OCI-LY3 (cell line): Measurements from ENCODE around the gene MAX.

Experiments
- H2AFZ ChIP-seq: fragments of 200-600, 300-600 bp; shearing (Covaris generic); 2 replicates; pipeline ENCODE4 v1.6.0; 2014; ENCODE audit warnings: antibody characterized with exemption, low read depth, low read length
- H3K27ac ChIP-seq: fragments of 200-600, 300-600 bp; sonication (generic); 2 replicates; pipeline ENCODE4 v1.5.1; 2014; ENCODE audit warnings: mild to moderate bottlenecking, low read length, moderate library complexity, mixed read lengths
- H3K27me3 ChIP-seq: fragments of 200-600, 300-600 bp; sonication (generic); 2 replicates; pipeline ENCODE4 v1.6.1; 2014; ENCODE audit warnings: low read depth, low read length, mixed read lengths
- H3K36me3 ChIP-seq: fragments of 200-600, 300-600 bp; sonication (generic); replicated peaks from 2 replicates; pipeline ENCODE3; 2014; ENCODE audit warnings: low read depth, low read length, mixed read lengths
- H3K4me1 ChIP-seq: fragments of 300-600, 200-600 bp; sonication (generic); 2 replicates; pipeline ENCODE4 v1.6.1; 2014; ENCODE audit warnings: low read length, mixed read lengths
- H3K4me2 ChIP-seq: fragments of 200-600, 300-600 bp; sonication (generic); 2 replicates; pipeline ENCODE4 v1.6.1; 2014; ENCODE audit warnings: low read length, mixed read lengths
- H3K4me3 ChIP-seq: fragments of 300-600, 200-600 bp; sonication (generic); 2 replicates; pipeline ENCODE4 v1.5.1; 2014; ENCODE audit warnings: antibody characterized with exemption, mild to moderate bottlenecking, low read length, moderate library complexity
- H3K79me2 ChIP-seq: fragments of 300-600, 200-600 bp; shearing (Covaris generic); 2 replicates; pipeline ENCODE4 v1.6.1; 2014; ENCODE audit warnings: mild to moderate bottlenecking, low read length, mixed read lengths
- H3K9ac ChIP-seq: fragments of 300-600, 200-600 bp; shearing (Covaris generic); 2 replicates; pipeline ENCODE4 v1.6.0; 2014; ENCODE audit warnings: mild to moderate bottlenecking, low read length, moderate library complexity
- H3K9me3 ChIP-seq: fragments of 200-600, 300-600 bp; shearing (Covaris generic); 2 replicates; pipeline ENCODE4 v1.6.1; 2014; ENCODE audit warnings: low read length, mixed read lengths; ENCODE audit not compliant: insufficient read depth
- H4K20me1 ChIP-seq: fragments of 200-600, 300-600 bp; sonication (generic); 2 replicates; pipeline ENCODE4 v1.6.1; 2016; ENCODE audit warnings: low read length, mixed read lengths; ENCODE audit not compliant: insufficient read depth
- CTCF ChIP-seq: fragments of 200-600, 300-600 bp; sonication (generic); IDR thresholded peaks from 2 replicates; pipeline ENCODE4 v1.5.1; 2014; ENCODE audit warnings: antibody characterized with exemption, low read length, low read depth
- EZH2phosphoT487 ChIP-seq: fragments of 200-600 bp; shearing (Covaris generic); IDR thresholded peaks from 2 replicates; pipeline ENCODE4 v1.6.1; 2018; ENCODE audit warnings: antibody characterized with exemption, mixed run types, low read depth

The MAX gene

GRCh38 chr14:65144170-65144569 is 41.9 kb upstream of the MAX start:
- H3K36me3 ChIP-seq = no peaks in the 10 kb centered on the region
- no peaks in the 10 kb centered on the region for H3K79me2 ChIP-seq
- H3K4me2 ChIP-seq = no peak overlapping the region
- H3K9me3 ChIP-seq = no peaks in the 10 kb centered on the region
- no peak overlapping the region for H3K9ac ChIP-seq
- no peak overlapping the region for H3K4me3 ChIP-seq
- no peaks in the 10 kb centered on the region for H3K4me1 ChIP-seq
- H3K27ac ChIP-seq = no peak overlapping the region
- H4K20me1 ChIP-seq = no peaks in the 10 kb centered on the region
- H2AFZ ChIP-seq = no peak overlapping the region; the same call in 1 of the 2 replicates
- TF ChIP-seq CTCF (no peak), EZH2phosphoT487 (no peak)
- H3K27me3 ChIP-seq = peaks cover 51% of the 10 kb centered on the region

GRCh38 chr14:65142914-65143625 is 40.8 kb upstream of the MAX start:
- Histone ChIP-seq H3K4me3 (no peak overlapping the region), H3K9ac (no peak overlapping the region), H3K9me3 (no peaks in the 10 kb centered on the region), H2AFZ (no peak overlapping the region), H3K4me2 (no peak overlapping the region), H3K27me3 (peaks cover 45% of the 10 kb centered on the region), H3K79me2 (no peaks in the 10 kb centered on the region), H4K20me1 (no peaks in the 10 kb centered on the region), H3K36me3 (no peaks in the 10 kb centered on the region), H3K4me1 (no peaks in the 10 kb centered on the region), H3K27ac (no peak overlapping the region)
- TF ChIP-seq EZH2phosphoT487 = no peak
- TF ChIP-seq CTCF = no peak

GRCh38 chr14:65142429-65142828 is 40.1 kb upstream of the MAX start:
- Histone ChIP-seq H3K9ac (no peak overlapping the region), H3K4me3 (no peak overlapping the region), H4K20me1 (no peaks in the 10 kb centered on the region), H3K27ac (no peak overlapping the region), H3K36me3 (no peaks in the 10 kb centered on the region), H3K4me2 (no peak overlapping the region), H3K4me1 (no peaks in the 10 kb centered on the region), H2AFZ (no peak overlapping the region), H3K79me2 (no peaks in the 10 kb centered on the region), H3K27me3 (peaks cover 41% of the 10 kb centered on the region), H3K9me3 (no peaks in the 10 kb centered on the region)
- TF ChIP-seq CTCF (no peak), EZH2phosphoT487 (no peak)

GRCh38 chr14:65141523-65141922 is 39.2 kb upstream of the MAX start:
- TF ChIP-seq EZH2phosphoT487 (no peak), CTCF (no peak)
- no peaks in the 10 kb centered on the region for H3K4me1 ChIP-seq
- no peak overlapping the region for H2AFZ ChIP-seq

More at GRCh38 chr14:65141523-65141922, 39.2 kb upstream of the MAX start:
- Histone ChIP-seq H4K20me1 (no peaks in the 10 kb centered on the region), H3K9ac (no peak overlapping the region), H3K27me3 (peaks cover 41% of the 10 kb centered on the region), H3K9me3 (no peaks in the 10 kb centered on the region), H3K4me3 (no peak overlapping the region), H3K4me2 (no peak overlapping the region), H3K27ac (no peak overlapping the region), H3K79me2 (no peaks in the 10 kb centered on the region), H3K36me3 (no peaks in the 10 kb centered on the region)
